Endometrial microvascular endothelial cells (primary cell): ENCODE results near the gene PGC. TPM values are rescaled to one million over a fixed set of nuclear protein-coding genes. Genes with fewer than 3 reads are reported as not detected.
"Not testable (repeated sequence)": the region's sequence is repeated elsewhere in the genome, so short reads cannot be mapped to it uniquely, and the experiment has no call there.

Experiments used
- in situ Hi-C: cut with HindIII; loops from 2 replicates; pipeline ENCODE4 v1.10.0; 2017; ENCODE audit warnings: low sequenced_read_pairs, low pct_unique_long_range_greater_than_20kb; ENCODE audit errors: inconsistent ontology term
- total RNA-seq: library from RNA; depleted of rRNA; stranded (reverse); fragments of >200 nt; gene quantifications from one replicate; pipeline ENCODE4 v1.2.3, GENCODE V29; 2015; ENCODE audit errors: inconsistent ontology term

PGC gene
- total RNA-seq, 1 donor from 2014 or later: not detected

- in situ Hi-C loops: loop anchor here (25.0 kb wide), 1 partner anchor 258 kb away; no protein-coding TSS in a partner anchor
Measured at GRCh38 chr6:41779336-41779735, 32.1 kb upstream of the PGC start.

- in situ Hi-C loops: loop anchor here (25.0 kb wide), 1 partner anchor 258 kb away; no protein-coding TSS in a partner anchor
Measured at GRCh38 chr6:41778895-41779294, 31.7 kb upstream of the PGC start.

- in situ Hi-C loops: loop anchor here (25.0 kb wide), 1 partner anchor 260 kb away; no protein-coding TSS in a partner anchor
Measured at GRCh38 chr6:41777551-41778285, 30.5 kb upstream of the PGC start.

- in situ Hi-C loops: loop anchor here (25.0 kb wide), 1 partner anchor 262 kb away; no protein-coding TSS in a partner anchor
Measured at GRCh38 chr6:41775293-41775882, 28.2 kb upstream of the PGC start.

GRCh38 chr6:41774841-41775240 is 27.6 kb upstream of the PGC start:
- in situ Hi-C loops: loop anchor here (25.0 kb wide), 1 partner anchor 262 kb away; no protein-coding TSS in a partner anchor

- in situ Hi-C loops: no loop called here
Measured at GRCh38 chr6:41771058-41771983, 24.1 kb upstream of the PGC start.

- in situ Hi-C loops: no loop called here
Measured at GRCh38 chr6:41770381-41771057, 23.3 kb upstream of the PGC start.

GRCh38 chr6:41769376-41769775 is 22.2 kb upstream of the PGC start:
- in situ Hi-C loops: no loop called here

- in situ Hi-C loops: no loop called here
Measured at GRCh38 chr6:41768545-41769308, 21.5 kb upstream of the PGC start.

GRCh38 chr6:41767112-41767833 is 20.1 kb upstream of the PGC start:
- in situ Hi-C loops: no loop called here

- in situ Hi-C loops: not testable (repeated sequence)
Measured at GRCh38 chr6:41766043-41766664, 19.0 kb upstream of the PGC start.

- in situ Hi-C loops: no loop called here
Measured at GRCh38 chr6:41763470-41763869, 16.3 kb upstream of the PGC start.

GRCh38 chr6:41759905-41760579 is 12.8 kb upstream of the PGC start:
- in situ Hi-C loops: no loop called here

- in situ Hi-C loops: no loop called here
Measured at GRCh38 chr6:41759106-41759904, 12.1 kb upstream of the PGC start.

GRCh38 chr6:41758641-41759035 is 11.4 kb upstream of the PGC start:
- in situ Hi-C loops: no loop called here
